ENCODE results near the gene PTOV1. TPM values are rescaled to one million over a fixed set of nuclear protein-coding genes. Genes with fewer than 3 reads are reported as not detected.

PTOV1 gene
- total RNA-seq, 2 donors from 2014 or later: 110 TPM

DNA sequence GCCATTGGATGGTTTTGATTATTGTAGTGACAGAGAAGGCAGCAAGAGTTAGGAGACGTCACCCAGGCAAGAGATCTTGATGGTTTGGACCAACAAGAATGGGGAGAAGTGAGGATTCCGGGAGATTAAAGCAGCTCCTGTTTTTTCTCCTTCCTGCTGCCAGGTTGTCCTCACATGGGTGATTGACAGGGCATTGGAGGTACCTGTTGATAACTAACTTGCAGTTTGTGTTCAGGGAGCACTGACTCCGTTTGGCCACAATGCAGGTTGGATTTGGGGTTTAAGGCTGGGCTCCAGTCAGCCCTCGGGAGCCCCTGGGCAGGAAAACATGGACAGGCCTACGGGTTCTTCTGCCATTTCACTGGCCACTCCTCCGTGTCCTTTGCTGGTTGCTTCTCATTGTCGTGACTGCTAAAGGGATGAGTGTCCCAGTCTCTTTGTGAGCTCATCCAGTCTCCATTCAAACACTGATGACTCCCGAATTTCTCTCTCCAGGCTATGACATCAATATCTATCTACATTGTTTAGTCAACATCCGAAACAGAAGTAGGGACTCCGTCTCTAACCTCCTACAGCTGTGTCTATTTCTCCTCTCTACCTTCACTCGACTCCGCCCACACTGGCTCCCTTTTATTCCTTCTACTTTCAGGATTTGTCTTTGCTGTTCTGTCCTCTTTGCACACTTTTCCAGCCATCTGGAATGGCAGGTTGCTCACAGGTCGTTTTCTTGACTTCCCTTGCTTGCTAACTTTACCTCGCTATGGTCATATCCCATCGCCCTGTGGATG, 1.3 kb upstream of the PTOV1 start:
- DNase-seq (ENCODE audit: low spot score in 2 of 2) (no peak), ATAC-seq (no peak)
- Mint-ChIP-seq H3K27ac (peak overlapping the region; percentile 93 to 97), H3K9me3 (peaks cover 6 to 12% of the 10 kb centered on the region in 2 donors), H3K36me3 (peaks cover 16% of the 10 kb centered on the region in 2 donors)

DNA sequence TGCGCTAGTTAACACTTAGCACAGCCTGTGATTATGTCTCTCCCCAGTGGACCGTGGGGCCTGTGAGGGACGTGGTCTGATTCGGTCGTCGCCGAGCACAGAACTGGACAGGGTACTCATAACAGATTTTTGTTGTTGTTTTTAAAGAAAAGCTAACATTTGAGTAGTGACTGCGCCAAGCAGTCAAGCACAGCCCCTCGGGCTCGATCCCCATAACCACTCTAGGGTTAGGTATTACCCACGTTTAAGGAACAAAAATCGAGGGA, 805 bp upstream of the PTOV1 start:
- peaks cover 6 to 12% of the 10 kb centered on the region in 2 donors for H3K9me3 Mint-ChIP-seq
- peak overlapping the region; percentile 93 to 97 for H3K27ac Mint-ChIP-seq
- ATAC-seq (no peak), DNase-seq (ENCODE audit: low spot score in 2 of 2) (no peak)
- H3K36me3 Mint-ChIP-seq: peaks cover 16% of the 10 kb centered on the region in 2 donors

DNA sequence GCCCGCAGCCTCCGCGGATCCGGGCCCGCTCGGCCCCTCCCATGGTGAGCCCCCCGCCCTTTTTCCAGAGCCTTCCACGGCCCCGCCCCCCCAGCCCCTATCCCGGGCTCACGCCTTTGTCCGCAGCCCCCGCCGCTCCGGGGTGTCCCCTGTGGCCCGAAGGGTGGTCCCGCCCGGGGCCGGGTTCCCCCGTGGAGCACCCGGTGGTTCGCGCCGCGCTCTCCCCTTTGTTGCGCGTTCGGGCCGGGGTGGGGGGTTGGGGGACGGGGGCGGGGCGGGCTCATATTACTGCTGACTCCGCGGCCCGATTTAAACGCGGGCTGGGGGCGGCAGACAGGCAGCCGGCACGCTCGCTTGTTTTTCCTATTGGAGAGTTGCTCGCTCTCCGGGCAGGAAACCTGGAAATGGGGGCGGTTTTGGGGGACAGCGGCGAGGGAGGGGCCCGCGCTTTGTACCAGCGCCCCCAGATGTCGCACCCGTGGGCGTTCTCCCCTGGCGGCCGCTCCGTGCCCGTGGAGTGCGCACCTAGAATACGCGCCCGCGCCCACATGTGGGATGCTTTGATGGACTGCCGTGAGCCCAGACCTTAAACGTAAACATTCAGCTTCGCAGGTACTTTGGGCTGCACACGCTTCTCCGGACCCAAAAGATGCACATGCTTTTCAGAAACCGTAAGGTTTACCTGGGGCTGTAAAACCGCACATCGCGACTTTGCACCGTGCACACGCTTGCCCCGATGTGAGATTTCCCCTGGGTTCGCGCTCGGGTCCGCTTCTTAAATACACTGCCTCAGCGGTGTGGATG, 699 bp downstream of the PTOV1 start:
- H3K36me3 Mint-ChIP-seq: peaks cover 16% of the 10 kb centered on the region in 2 donors
- no peak for DNase-seq (ENCODE audit: low spot score in 2 of 2)
- peak in 1 of 2 donors; percentile 1 for ATAC-seq
- peak overlapping the region; percentile 23 to 91 for H3K27ac Mint-ChIP-seq
- peaks cover 6 to 12% of the 10 kb centered on the region in 2 donors for H3K9me3 Mint-ChIP-seq

DNA sequence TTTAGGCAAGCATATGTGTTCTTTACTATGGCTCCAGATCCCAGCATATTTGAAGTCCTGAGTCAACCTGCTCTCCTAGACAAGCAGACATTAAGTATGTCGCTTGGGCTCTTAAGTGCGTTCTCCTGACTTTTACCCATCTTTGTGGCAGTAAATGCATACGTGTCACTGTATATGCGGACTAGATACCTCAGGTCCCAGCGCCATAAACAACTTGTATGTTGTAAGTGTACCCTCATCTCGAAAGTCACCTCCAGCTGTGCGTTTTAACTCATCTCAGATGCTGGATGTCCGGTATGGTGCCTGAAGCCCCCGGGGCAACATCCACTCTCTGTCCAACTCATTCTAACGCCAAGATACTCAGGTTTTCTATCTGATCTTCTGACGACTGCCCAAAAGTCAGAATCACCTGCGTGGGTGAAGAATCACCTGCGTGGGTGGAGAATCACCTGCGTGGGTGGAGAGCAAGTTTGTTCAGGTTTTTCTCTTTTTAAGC, 1.7 kb downstream of the PTOV1 start:
- DNase-seq (ENCODE audit: low spot score in 2 of 2): no peak
- no peak for ATAC-seq
- peak overlapping the region; percentile 23 to 72 for H3K27ac Mint-ChIP-seq
- peaks cover 6 to 12% of the 10 kb centered on the region in 2 donors for H3K9me3 Mint-ChIP-seq
- H3K36me3 Mint-ChIP-seq: peaks cover 16% of the 10 kb centered on the region in 2 donors

DNA sequence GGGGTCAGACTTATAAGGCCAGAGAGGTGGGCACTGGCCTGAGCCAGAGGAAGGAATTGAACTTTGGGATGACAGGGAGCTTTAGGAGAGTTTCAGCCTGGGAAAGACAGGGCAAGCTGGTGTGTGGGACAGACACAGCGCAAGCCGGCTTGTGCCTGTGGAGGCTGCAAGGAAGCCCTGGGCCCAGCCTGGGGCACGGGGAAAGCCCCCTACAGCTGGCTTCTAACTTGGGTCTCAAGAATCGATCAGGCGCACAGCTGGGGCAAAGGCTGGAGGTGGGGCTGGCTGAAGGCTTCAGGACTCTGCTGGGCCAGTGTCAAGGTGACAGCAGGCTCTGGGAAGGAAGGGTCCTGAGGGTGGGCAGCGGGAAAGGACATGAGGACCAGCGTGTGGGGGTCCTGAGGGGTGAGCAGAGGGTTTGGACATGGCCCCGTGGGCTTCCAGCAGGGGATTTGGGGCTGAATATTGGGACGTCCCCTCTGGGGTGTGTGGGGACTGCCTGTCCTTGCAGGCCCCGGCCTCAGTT, 3.0 kb downstream of the PTOV1 start:
- DNase-seq (ENCODE audit: low spot score in 2 of 2) (no peak), ATAC-seq (no peak)
- Mint-ChIP-seq H3K36me3 (peaks cover 11 to 16% of the 10 kb centered on the region in 2 donors), H3K27ac (no peak overlapping the region), H3K9me3 (peaks cover 6 to 10% of the 10 kb centered on the region in 2 donors)

DNA sequence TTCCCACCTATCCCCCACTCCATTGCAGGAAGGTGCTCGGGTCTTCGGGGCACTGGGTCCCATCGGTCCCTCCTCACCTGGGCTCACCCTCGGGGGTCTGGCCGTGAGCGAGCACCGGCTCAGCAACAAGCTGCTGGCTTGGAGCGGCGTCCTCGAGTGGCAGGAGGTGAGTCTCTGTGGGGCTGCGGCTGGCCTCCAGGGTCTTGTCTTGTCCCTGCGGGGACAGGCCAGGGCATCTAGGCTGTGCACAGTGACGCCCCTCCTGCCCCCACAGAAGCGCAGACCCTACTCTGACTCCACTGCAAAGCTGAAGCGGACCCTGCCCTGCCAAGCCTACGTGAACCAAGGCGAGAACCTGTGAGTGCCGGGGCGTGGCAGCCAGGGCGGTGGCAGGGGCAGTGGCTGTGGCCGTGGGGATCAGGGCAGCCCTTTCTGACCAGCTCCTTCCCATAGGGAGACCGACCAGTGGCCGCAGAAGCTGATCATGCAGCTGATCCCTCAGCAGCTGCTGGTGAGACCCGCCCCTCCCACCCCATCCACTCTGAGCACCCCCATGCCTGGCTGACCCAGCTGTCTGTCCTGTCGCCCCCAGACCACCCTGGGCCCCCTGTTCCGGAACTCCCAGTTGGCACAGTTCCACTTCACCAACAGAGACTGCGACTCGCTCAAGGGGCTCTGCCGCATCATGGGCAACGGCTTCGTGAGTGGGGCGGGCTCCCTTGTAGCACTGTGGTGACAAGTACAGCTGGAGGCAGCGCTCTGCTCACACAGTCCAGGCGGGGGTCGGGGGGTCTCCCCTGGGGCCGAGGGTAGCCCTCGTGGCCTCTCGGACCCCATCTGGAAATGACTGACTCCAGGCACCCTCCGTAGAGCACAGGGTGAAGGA, 3.7 kb downstream of the PTOV1 start:
- Mint-ChIP-seq H3K9me3 (peaks cover 6% of the 10 kb centered on the region in 2 donors), H3K36me3 (peaks cover 6 to 16% of the 10 kb centered on the region in 2 donors), H3K27ac (peak overlapping the region in 1 of 2 donors; percentile 77)
- no peak for DNase-seq (ENCODE audit: low spot score in 2 of 2)
- ATAC-seq: no peak

DNA sequence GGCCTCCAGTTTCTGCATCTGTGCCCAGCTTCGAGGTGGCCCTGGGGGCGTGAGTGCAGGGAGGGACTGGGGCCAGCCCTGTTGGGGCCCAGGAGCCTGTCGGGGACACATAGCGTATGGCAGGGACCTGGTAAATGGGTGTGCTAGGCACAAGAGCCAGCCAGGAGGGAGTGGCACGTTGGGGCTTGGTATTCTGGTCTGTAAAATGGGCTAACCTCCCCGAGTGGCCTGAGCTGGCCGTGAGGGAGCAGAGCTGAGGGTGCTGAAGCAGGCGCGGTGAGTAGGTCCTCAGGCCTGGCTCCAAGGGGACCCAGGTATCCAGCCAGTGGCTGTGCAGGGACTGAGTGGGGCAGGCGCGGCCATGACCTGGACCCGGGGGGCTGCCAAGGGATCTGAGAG, 4.3 kb downstream of the PTOV1 start:
- Mint-ChIP-seq H3K27ac (peak overlapping the region; percentile 77 to 89), H3K9me3 (no peaks in the 10 kb centered on the region), H3K36me3 (peaks cover under 1 to 12% of the 10 kb centered on the region in 2 donors)
- ATAC-seq (no peak), DNase-seq (ENCODE audit: low spot score in 2 of 2) (no peak)

DNA sequence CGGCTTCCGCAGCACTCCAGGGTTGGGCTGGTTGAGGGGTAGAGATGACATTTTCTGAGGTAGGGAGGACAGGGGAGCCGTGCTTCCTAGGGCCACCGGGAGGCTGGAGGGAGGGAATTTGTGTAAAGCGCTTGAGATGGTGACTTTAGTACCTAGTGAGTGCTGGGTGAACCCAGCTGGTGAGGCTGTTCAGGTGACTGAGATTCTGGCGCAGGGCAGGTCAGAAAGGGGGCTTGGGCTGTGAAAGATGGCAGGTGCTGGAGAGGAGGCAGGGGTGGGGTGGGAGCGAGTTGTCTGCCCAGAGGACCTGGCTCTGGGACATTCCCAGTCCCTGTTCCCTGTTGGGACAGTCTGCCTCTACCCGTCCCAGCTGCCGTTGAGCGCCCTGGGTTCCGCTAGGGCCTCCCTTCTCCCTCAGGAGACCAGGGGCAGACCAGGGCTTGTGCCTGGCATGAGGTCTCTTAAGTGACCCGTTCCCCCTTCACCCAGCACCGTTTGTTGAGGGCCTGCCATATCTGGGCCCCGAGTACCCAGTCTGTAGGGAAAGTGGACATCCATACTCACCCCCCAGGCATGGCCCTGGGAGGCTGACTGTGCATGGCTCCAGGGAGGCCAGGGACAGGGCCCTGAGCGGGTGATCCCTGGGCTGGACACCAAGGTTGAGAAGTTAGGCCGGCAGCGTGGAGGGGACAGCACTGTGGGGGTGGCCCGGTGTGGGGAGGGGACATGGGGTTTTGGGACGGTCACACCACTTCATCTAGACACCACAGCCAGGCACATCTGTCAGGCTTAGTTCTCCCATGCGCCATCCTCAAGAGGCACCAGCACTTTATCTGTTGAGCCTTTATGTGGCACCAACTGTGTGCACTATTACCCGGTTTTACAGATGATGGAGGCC, 5.0 kb downstream of the PTOV1 start:
- no peaks in the 10 kb centered on the region for H3K9me3 Mint-ChIP-seq
- ATAC-seq: peak in 1 of 2 donors; percentile 4
- peaks cover 0 to 10% of the 10 kb centered on the region in 2 donors for H3K36me3 Mint-ChIP-seq
- H3K27ac Mint-ChIP-seq: peak overlapping the region; percentile 77 to 89
- no peak for DNase-seq (ENCODE audit: low spot score in 2 of 2)

DNA sequence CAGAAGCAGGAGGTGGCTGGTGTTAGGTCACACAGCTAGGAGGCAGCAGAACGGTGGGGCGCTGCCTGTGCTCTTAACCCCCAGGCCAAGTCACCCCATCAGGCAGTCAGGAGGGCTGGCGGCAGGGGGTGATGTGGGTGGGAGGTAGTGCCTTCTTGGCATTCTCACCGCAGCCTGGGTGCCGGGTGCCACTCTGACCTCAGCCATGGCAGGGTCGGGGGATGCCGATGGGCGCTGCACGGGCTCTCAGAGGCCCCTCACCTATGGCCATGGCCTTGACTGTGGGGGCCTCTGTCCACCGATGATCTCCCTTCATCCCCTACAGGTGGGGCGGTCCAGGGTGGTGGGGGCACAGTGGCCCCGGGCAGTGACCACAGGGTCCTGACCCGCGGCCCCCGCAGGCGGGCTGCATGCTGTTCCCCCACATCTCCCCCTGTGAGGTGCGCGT, 5.6 kb downstream of the PTOV1 start:
- no peaks in the 10 kb centered on the region for H3K9me3 Mint-ChIP-seq
- peak overlapping the region in 1 of 2 donors; percentile 79 for H3K27ac Mint-ChIP-seq
- peaks cover 0 to 10% of the 10 kb centered on the region in 2 donors for H3K36me3 Mint-ChIP-seq
- no peak for DNase-seq (ENCODE audit: low spot score in 2 of 2)
- ATAC-seq: no peak

DNA sequence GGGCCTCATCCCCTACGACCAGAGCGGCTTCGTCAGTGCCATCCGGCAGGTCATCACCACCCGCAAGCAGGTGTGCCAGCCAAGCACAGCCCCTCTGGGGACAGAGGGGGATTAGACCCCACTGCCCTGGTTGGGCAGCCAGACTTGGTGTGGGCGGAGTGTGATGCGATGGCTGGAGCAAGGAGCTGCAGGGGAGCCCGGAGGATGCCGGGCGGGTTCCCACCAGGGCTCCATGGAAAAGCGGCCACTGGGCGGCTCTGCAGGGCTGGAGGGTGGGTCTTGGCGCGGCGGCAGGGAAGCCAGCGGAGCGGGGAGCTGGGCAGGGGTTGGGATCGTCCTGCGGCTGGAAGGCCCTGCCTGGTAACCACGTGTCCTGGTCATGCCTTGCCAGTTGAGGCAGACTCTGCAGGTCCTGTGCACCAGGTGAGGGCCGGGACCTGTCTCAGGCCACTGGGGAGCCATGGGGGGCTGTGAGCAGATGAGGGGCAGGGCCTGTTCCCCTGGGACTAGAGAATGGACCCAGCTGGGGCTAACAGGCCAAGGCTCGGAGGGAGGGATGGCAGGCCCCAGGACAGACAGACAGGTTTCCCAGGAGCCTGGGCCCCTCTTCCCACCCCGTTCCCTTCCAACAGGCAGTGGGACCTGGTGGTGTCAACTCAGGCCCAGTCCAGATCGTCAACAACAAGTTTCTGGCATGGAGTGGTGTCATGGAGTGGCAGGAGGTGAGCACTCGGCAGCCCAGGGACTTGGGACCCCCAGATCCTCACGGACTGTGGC, 6.3 kb downstream of the PTOV1 start:
- DNase-seq (ENCODE audit: low spot score in 2 of 2) (no peak), ATAC-seq (no peak)
- Mint-ChIP-seq H3K27ac (peak overlapping the region in 1 of 2 donors; percentile 79), H3K36me3 (peaks cover 0 to 5% of the 10 kb centered on the region in 2 donors), H3K9me3 (no peaks in the 10 kb centered on the region)

DNA sequence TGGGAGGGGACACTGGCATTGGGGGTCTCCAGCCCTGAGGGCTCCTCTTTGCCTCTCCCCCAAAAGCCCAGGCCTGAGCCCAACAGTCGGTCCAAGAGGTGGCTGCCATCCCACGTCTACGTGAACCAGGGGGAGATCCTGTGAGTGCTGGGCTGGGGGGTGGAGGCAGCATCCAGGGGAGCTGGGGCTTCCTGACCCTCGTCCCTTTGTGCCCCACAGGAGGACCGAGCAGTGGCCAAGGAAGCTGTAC, 6.8 kb downstream of the PTOV1 start:
- Mint-ChIP-seq H3K36me3 (peaks cover 0 to under 1% of the 10 kb centered on the region in 2 donors), H3K9me3 (no peaks in the 10 kb centered on the region), H3K27ac (peak overlapping the region in 1 of 2 donors; percentile 79)
- DNase-seq (ENCODE audit: low spot score in 2 of 2) (no peak), ATAC-seq (no peak)

DNA sequence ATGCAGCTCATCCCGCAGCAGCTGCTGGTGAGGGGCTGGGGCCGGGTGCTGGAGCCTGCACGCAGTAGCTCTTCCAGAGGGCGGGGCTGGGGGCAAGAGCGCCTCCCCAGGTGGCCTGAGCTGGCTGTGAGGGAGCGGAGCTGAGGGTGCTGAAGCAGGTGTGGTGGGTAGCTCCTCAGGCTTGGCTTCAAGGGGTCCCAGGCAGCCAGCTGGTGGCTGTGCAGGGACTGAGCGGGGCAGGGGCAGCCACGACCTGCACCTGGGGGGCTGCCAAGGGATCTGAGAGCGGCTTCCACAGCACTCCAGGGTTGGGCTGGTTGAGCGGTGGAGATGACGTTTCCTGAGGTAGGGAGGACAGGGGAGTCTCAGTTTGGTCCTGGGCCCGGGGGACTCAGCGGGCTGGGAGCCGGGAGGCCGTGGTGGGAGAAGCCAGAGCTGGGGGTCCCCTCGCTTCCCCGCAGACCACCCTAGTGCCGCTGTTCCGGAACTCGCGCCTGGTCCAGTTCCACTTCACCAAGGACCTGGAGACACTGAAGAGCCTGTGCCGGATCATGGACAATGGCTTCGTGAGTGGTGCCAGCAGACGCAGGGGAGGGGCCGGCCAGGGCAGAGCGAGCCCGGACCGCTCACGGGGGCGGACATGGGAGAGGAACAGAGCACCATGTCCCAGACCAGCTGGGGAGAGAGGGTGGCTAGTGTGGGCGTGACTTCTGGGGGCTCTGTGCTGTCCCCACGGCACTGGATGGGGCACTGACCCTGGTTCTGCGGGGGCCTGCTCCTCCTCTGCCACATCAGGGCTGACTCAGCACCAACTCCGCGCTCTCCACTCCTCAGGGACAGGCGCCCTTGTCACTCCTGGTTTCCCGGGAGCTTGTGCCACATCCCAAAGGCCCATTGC, 7.4 kb downstream of the PTOV1 start:
- Mint-ChIP-seq H3K36me3 (no peaks in the 10 kb centered on the region), H3K9me3 (no peaks in the 10 kb centered on the region), H3K27ac (peak overlapping the region; percentile 20 to 79)
- DNase-seq (ENCODE audit: low spot score in 2 of 2): no peak
- no peak for ATAC-seq

DNA sequence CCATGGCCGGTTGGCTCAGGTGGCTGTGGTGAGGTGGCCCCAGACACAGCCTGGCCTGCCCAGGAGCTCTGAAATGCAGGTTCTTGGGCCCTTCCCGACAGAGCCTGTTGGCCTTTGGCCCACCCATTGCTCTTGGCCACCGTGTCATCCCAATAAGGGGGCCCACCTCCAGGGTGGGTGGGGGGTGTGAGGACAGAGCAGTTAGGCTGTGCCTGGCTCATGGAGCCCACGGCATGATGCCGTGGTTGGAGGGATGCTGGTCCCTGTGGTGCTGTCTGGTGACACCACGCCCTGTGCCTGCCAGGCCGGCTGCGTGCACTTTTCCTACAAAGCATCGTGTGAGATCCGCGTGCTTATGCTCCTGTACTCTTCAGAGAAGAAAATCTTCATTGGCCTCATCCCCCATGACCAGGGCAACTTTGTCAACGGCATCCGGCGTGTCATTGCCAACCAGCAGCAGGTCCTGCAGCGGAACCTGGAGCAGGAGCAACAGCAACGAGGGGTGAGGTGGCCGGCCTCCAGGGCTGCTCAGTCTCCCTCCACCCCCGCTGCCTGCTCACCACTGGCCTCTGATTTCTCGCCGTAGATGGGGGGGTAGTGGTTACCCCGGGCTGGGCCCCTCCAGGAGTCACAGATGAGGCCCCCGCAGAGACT, 8.8 kb downstream of the PTOV1 start:
- H3K27ac Mint-ChIP-seq: peak overlapping the region in 1 of 2 donors; percentile 79
- ATAC-seq (no peak), DNase-seq (ENCODE audit: low spot score in 2 of 2) (peak in 1 of 2 donors; percentile 55)
- H3K36me3 Mint-ChIP-seq: peaks cover 4 to 5% of the 10 kb centered on the region in 2 donors
- H3K9me3 Mint-ChIP-seq: no peaks in the 10 kb centered on the region

All from activated naive CD4-positive, alpha-beta T cell treated with anti-CD3 and anti-CD28 coated beads, Interleukin-2, amount 50 U/mL, for 72 hours (primary cell).